Measurements from ENCODE around the gene PPM1E.
A peak's percentile ranks its signal among the peaks of the same experiment; 100 is the strongest.
"Not testable (repeated sequence)": the region's sequence is repeated elsewhere in the genome, so short reads cannot be mapped to it uniquely, and the experiment has no call there.

The PPM1E gene

DNA sequence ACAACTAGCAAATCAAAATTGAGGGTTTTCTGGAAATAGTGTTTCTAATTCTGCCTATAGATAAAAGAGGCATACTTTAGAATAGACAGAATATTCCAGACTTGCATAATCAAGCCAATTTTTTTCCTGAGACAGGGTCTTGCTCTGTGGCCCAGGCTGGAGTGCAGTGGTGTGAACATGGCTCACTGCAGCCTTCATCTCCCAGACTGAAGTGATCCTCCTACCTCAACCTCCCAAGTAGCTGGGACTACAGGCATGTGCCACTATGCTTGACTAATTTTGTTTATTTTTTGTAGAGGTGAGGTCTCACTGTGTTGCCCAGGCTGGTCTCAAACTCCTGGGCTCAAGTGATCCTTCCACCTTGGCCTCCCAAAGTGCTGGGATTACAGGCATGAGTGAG lies 6.0 kb upstream of the PPM1E start:
- not testable (repeated sequence) for H3K36me3 ChIP-seq (ENCODE audit: control insufficient read depth, insufficient read depth, low read length); H3K4me1 ChIP-seq (ENCODE audit: control insufficient read depth, insufficient read depth, low read length); H3K9me3 ChIP-seq (ENCODE audit: control insufficient read depth, insufficient read depth, low read length); H3K9ac ChIP-seq (ENCODE audit: low read depth, low read length); H3K27me3 ChIP-seq (ENCODE audit: control insufficient read depth, insufficient read depth, low read length); H3K27ac ChIP-seq (ENCODE audit: low read depth, low read length); H3K4me3 ChIP-seq (ENCODE audit: low read depth, low read length)

DNA sequence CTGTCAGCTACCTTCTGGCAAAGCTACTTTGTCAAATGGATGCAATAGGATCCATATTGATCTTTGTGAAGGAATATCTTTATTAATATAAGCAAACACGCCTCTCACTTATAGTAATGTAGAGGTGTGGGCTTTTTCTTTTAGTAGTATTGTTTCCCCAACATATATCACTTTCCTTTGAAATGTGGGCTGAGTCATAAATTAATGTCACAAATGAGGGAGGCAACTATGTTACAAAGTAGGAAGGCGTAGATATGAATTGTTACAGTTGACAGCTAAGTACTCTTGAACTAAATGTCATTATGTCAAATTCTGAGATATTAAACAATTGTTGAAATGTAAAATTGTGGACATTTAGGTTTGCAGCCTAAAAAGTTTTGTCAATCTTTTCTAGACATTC lies 2.6 kb upstream of the PPM1E start:
- H3K36me3 ChIP-seq (ENCODE audit: control insufficient read depth, insufficient read depth, low read length): no peaks in the 10 kb centered on the region
- H3K4me1 ChIP-seq (ENCODE audit: control insufficient read depth, insufficient read depth, low read length): peaks cover 6% of the 10 kb centered on the region; the same call in 1 of the 2 replicates
- no peak overlapping the region for H3K27ac ChIP-seq (ENCODE audit: low read depth, low read length)
- H3K9ac ChIP-seq (ENCODE audit: low read depth, low read length): no peak overlapping the region
- H3K9me3 ChIP-seq (ENCODE audit: control insufficient read depth, insufficient read depth, low read length): no peaks in the 10 kb centered on the region
- H3K4me3 ChIP-seq (ENCODE audit: low read depth, low read length): no peak overlapping the region
- H3K27me3 ChIP-seq (ENCODE audit: control insufficient read depth, insufficient read depth, low read length): peaks cover 20% of the 10 kb centered on the region

DNA sequence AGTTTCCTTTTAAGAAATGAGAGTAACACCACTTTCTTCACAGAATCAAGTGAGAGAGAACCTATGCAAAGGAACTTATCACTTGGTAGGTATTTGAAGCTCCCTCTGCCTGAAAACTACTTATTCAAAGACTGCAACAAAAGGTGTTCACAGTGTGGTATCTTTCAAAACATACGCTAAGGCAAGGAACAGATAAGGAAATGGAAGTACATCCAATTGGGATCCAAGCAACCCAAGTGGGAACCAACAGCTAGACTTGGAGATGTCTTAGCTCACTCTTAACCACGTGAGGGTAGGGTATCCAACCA lies 431 bp upstream of the PPM1E start:
- peak overlapping the region; percentile 88 for H3K4me3 ChIP-seq (ENCODE audit: low read depth, low read length)
- no peak overlapping the region for H3K9ac ChIP-seq (ENCODE audit: low read depth, low read length)
- H3K36me3 ChIP-seq (ENCODE audit: control insufficient read depth, insufficient read depth, low read length): no peaks in the 10 kb centered on the region
- H3K9me3 ChIP-seq (ENCODE audit: control insufficient read depth, insufficient read depth, low read length): no peaks in the 10 kb centered on the region
- peaks cover 20% of the 10 kb centered on the region for H3K27me3 ChIP-seq (ENCODE audit: control insufficient read depth, insufficient read depth, low read length)
- no peak overlapping the region for H3K27ac ChIP-seq (ENCODE audit: low read depth, low read length)
- H3K4me1 ChIP-seq (ENCODE audit: control insufficient read depth, insufficient read depth, low read length): peaks cover 6% of the 10 kb centered on the region; the same call in 1 of the 2 replicates

DNA sequence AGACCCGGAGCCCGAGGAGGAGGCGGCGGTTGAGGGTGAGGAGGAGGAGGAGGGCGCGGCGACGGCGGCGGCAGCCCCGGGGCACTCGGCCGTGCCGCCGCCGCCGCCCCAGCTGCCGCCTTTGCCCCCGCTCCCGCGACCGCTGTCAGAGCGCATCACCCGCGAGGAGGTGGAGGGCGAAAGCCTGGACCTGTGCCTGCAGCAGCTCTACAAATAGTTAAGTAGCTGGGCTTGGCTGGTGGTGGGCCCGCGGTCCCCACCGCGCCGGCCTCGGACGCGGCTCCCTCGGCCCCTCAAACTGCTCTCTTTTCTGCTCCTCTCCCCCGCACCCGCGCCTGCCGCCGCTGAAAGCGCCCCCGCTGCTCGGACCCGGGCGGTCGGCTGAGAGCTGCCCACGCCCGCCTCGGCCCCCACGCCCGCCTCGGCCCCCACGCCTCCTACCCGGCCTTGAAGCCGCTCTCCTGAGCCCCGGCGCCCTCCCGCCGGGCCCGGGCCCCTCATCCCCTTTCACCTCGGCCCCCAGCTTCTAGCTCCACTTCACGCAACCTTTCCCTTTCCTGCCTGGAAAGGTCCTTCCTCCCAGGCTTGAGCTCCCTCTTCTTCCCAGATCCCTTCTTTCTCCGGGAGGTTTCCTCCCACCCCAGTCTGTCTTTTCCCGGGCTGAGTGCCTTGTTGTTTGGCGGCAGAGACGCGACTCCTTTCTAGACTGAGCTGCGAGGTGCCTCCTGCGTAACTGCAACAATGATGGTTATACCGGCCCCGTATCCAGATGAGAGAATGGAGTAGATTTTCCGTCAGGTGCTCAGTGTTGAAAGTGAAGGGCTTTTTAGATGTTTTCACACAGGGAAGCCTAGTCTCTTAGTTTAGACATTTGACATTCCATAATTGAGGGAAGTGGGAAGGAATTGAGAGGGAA lies 850 bp downstream of the PPM1E start:
- Histone ChIP-seq H3K4me3 (ENCODE audit: low read depth, low read length) (peak overlapping the region; percentile 88), H3K9me3 (ENCODE audit: control insufficient read depth, insufficient read depth, low read length) (no peaks in the 10 kb centered on the region), H3K4me1 (ENCODE audit: control insufficient read depth, insufficient read depth, low read length) (peaks cover 6% of the 10 kb centered on the region; the same call in 1 of the 2 replicates), H3K27me3 (ENCODE audit: control insufficient read depth, insufficient read depth, low read length) (peaks cover 20% of the 10 kb centered on the region), H3K9ac (ENCODE audit: low read depth, low read length) (0 out of 2 replicates have a peak overlapping the region, but pooled peaks have one; percentile 13), H3K27ac (ENCODE audit: low read depth, low read length) (peak overlapping the region; percentile 22), H3K36me3 (ENCODE audit: control insufficient read depth, insufficient read depth, low read length) (no peaks in the 10 kb centered on the region)

DNA sequence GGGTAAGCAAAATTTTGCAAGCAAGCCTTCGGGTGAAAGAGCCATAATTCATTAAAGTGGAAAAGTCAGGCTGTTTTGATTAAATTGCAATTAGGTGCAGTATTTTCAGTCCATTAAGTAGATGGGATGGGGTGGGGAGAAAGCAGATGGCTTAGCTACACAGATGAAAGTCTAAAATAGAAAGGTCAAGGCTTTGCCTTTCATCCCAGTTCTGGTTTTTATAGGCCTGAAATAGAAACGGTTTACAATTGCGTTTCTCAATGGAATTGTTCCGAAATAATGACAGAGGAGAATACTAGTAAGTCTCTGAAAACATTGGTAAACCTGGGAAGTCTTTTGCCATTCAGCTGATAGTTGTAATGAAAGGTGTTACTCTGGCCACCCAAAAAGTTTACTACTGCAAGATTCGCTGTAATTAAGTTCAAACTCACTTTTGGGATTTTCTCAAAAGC lies 1.5 kb downstream of the PPM1E start:
- Histone ChIP-seq H3K4me1 (ENCODE audit: control insufficient read depth, insufficient read depth, low read length) (peaks cover 6% of the 10 kb centered on the region; the same call in 1 of the 2 replicates), H3K27me3 (ENCODE audit: control insufficient read depth, insufficient read depth, low read length) (peaks cover 20% of the 10 kb centered on the region), H3K9ac (ENCODE audit: low read depth, low read length) (no peak overlapping the region), H3K9me3 (ENCODE audit: control insufficient read depth, insufficient read depth, low read length) (no peaks in the 10 kb centered on the region), H3K4me3 (ENCODE audit: low read depth, low read length) (peak overlapping the region; percentile 88), H3K36me3 (ENCODE audit: control insufficient read depth, insufficient read depth, low read length) (no peaks in the 10 kb centered on the region), H3K27ac (ENCODE audit: low read depth, low read length) (no peak overlapping the region)

DNA sequence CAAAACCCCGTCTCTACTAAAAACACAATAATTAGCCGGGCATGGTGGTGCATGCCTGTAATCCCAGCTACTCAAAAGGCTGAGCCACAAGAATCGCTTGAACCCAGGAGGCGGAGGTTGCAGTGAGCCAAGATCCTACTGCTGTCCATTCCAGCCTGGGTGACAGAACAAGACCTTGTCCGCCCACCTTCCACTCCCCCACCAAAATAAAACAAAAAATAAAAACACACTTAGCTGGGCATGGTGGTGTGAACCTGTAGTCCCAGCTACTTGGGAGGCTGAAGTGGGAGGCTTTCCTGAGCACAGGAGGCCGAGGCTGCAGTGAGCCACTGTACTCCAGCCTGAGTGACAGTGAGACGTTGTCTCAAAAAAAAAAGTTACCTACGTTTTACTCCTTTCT lies 3.2 kb downstream of the PPM1E start:
- H3K9ac ChIP-seq (ENCODE audit: low read depth, low read length): no peak overlapping the region
- H3K4me1 ChIP-seq (ENCODE audit: control insufficient read depth, insufficient read depth, low read length): peaks cover 6% of the 10 kb centered on the region; the same call in 1 of the 2 replicates
- no peaks in the 10 kb centered on the region for H3K36me3 ChIP-seq (ENCODE audit: control insufficient read depth, insufficient read depth, low read length)
- no peaks in the 10 kb centered on the region for H3K9me3 ChIP-seq (ENCODE audit: control insufficient read depth, insufficient read depth, low read length)
- H3K27ac ChIP-seq (ENCODE audit: low read depth, low read length): no peak overlapping the region
- peaks cover 20% of the 10 kb centered on the region for H3K27me3 ChIP-seq (ENCODE audit: control insufficient read depth, insufficient read depth, low read length)
- no peak overlapping the region for H3K4me3 ChIP-seq (ENCODE audit: low read depth, low read length)

DNA sequence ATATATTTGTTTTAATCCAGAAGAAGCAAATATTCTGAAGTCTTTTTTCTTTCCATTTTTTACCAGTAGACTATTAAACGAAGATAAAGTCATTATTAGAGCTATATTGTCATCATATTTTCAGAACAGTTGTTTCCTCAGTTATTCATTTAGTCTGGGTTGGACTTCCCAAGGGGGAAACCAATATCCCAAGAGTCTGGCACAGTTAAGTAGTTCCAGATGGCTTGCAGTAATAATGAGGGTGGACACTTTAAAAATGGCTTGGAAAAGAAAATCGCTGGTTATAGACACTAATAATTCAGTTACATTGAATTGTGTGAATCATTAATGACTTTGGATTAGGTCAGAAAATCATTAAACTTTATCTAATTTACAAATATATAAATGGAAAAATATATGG lies 3.9 kb downstream of the PPM1E start:
- H3K27ac ChIP-seq (ENCODE audit: low read depth, low read length): no peak overlapping the region
- no peak overlapping the region for H3K4me3 ChIP-seq (ENCODE audit: low read depth, low read length)
- H3K4me1 ChIP-seq (ENCODE audit: control insufficient read depth, insufficient read depth, low read length): peaks cover 6% of the 10 kb centered on the region; the same call in 1 of the 2 replicates
- H3K27me3 ChIP-seq (ENCODE audit: control insufficient read depth, insufficient read depth, low read length): peaks cover 20% of the 10 kb centered on the region
- H3K9me3 ChIP-seq (ENCODE audit: control insufficient read depth, insufficient read depth, low read length): no peaks in the 10 kb centered on the region
- no peaks in the 10 kb centered on the region for H3K36me3 ChIP-seq (ENCODE audit: control insufficient read depth, insufficient read depth, low read length)
- H3K9ac ChIP-seq (ENCODE audit: low read depth, low read length): no peak overlapping the region

DNA sequence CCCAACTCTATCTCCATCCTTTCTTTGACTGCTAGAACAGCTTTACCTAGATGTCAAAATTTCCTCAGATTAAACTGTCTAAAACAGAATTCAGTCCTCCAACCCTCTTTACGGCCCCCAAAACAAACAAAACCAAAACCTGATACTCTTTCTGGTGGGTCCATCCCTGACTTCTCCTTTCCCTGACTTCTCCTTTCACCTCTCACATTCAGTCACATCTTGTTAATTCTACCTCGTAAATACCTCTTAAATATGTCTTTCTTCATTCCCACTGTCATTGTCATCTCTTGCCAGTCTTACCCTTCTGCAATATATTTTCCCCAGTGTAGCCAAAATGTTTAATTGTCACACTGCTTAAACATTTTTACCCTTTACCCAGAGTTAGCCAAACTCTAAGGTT lies 4.6 kb downstream of the PPM1E start:
- no peak overlapping the region for H3K27ac ChIP-seq (ENCODE audit: low read depth, low read length)
- H3K9ac ChIP-seq (ENCODE audit: low read depth, low read length): no peak overlapping the region
- H3K4me1 ChIP-seq (ENCODE audit: control insufficient read depth, insufficient read depth, low read length): peaks cover 6% of the 10 kb centered on the region; the same call in 1 of the 2 replicates

DNA sequence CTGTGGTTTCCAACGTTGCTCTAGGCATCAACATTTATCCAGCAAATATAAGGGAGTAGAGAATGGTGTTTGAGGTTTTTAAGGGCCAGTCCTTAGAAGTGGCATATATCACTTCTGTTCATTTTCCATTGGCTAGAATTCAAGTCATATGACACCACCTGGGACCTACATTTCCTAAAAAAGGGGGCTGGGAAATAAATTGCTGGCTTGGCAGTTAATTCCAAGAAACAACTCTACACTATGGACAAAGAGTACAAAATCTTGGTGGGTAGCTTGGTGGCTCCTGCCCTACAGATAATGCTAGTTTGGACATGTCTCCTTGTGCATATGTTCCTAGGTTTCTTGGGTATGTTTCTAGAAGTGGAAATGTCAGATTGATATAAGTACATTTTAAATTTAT lies 7.6 kb downstream of the PPM1E start:
- Histone ChIP-seq H3K27ac (ENCODE audit: low read depth, low read length) (no peak overlapping the region), H3K36me3 (ENCODE audit: control insufficient read depth, insufficient read depth, low read length) (no peaks in the 10 kb centered on the region), H3K4me3 (ENCODE audit: low read depth, low read length) (no peak overlapping the region), H3K4me1 (ENCODE audit: control insufficient read depth, insufficient read depth, low read length) (no peaks in the 10 kb centered on the region), H3K9ac (ENCODE audit: low read depth, low read length) (no peak overlapping the region), H3K9me3 (ENCODE audit: control insufficient read depth, insufficient read depth, low read length) (no peaks in the 10 kb centered on the region), H3K27me3 (ENCODE audit: control insufficient read depth, insufficient read depth, low read length) (no peaks in the 10 kb centered on the region)

More for the DNA sequence above, 4.6 kb downstream of the PPM1E start:
- H3K36me3 ChIP-seq (ENCODE audit: control insufficient read depth, insufficient read depth, low read length): no peaks in the 10 kb centered on the region
- no peak overlapping the region for H3K4me3 ChIP-seq (ENCODE audit: low read depth, low read length)
- H3K27me3 ChIP-seq (ENCODE audit: control insufficient read depth, insufficient read depth, low read length): peaks cover 16% of the 10 kb centered on the region
- no peaks in the 10 kb centered on the region for H3K9me3 ChIP-seq (ENCODE audit: control insufficient read depth, insufficient read depth, low read length)

DNA sequence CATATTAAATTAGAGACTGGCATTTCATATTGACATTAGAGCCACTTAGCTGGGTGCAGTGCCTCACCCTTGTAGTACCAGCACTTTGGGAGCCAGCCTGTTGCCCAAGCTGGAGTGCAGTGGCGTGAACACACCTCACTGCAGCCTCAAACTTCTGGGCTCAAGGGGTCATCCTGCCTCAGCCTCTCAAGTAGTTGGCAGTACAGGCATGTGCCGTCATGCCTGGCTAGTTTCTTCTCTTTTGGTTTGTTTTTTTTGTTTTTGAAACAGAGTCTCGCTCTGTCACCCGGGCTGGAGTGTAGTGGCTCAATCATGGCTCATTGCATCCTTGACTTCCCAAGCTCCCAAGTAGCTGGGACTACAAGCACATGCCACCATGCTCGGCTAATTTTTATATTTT lies 8.7 kb downstream of the PPM1E start:
- no peaks in the 10 kb centered on the region for H3K36me3 ChIP-seq (ENCODE audit: control insufficient read depth, insufficient read depth, low read length)
- no peaks in the 10 kb centered on the region for H3K27me3 ChIP-seq (ENCODE audit: control insufficient read depth, insufficient read depth, low read length)
- H3K9me3 ChIP-seq (ENCODE audit: control insufficient read depth, insufficient read depth, low read length): no peaks in the 10 kb centered on the region
- no peak overlapping the region for H3K4me3 ChIP-seq (ENCODE audit: low read depth, low read length)
- no peak overlapping the region for H3K9ac ChIP-seq (ENCODE audit: low read depth, low read length)
- no peak overlapping the region for H3K27ac ChIP-seq (ENCODE audit: low read depth, low read length)
- no peaks in the 10 kb centered on the region for H3K4me1 ChIP-seq (ENCODE audit: control insufficient read depth, insufficient read depth, low read length)

DNA sequence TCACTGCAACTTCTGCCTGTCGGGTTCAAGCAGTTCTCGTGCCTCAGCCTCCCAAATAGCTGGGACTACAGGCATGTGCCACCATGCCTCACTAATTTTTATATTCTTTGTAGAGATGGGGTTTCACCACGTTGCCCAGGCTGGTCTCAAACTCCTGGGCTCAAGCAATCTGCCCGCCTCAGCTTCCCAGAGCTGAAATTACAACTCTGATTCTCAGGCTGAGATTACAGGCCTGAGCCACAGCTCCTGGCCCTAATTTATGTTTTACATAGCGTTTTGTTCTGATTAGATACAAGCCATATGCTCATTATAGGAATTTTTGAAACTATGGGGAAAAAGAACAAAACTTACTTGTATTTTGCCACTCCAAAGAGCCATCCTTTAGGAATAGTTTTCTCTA lies 22.8 kb downstream of the PPM1E start:
- H3K27ac ChIP-seq (ENCODE audit: low read depth, low read length); H3K27me3 ChIP-seq (ENCODE audit: control insufficient read depth, insufficient read depth, low read length); H3K9me3 ChIP-seq (ENCODE audit: control insufficient read depth, insufficient read depth, low read length); H3K4me3 ChIP-seq (ENCODE audit: low read depth, low read length); H3K4me1 ChIP-seq (ENCODE audit: control insufficient read depth, insufficient read depth, low read length); H3K36me3 ChIP-seq (ENCODE audit: control insufficient read depth, insufficient read depth, low read length); H3K9ac ChIP-seq (ENCODE audit: low read depth, low read length): not testable (repeated sequence)
